ENCODE results near the gene PLEKHH1. TPM values are rescaled to one million over a fixed set of nuclear protein-coding genes. Genes with fewer than 3 reads are reported as not detected.
"Not testable (repeated sequence)": the region's sequence is repeated elsewhere in the genome, so short reads cannot be mapped to it uniquely, and the experiment has no call there.

The PLEKHH1 gene
- polyA plus RNA-seq, 1 donor from 2014 or later = 34.1 TPM

- Histone ChIP-seq H3K9me2 (ENCODE audit: insufficient read depth, low read length) (no peaks in the 10 kb centered on the region), H3K9me3 (ENCODE audit: low read length) (no peaks in the 10 kb centered on the region), H3K4me3 (ENCODE audit: low read length) (peak overlapping the region; percentile 81), H3K27ac (ENCODE audit: low read length) (no peak overlapping the region), H3K9ac (ENCODE audit: low read length) (no peak overlapping the region), H3K79me2 (replicated peaks; ENCODE audit: insufficient read depth, low read length) (peaks cover 14% of the 10 kb centered on the region), H3K4me2 (ENCODE audit: low read length) (peak overlapping the region; percentile 62), H4K20me1 (ENCODE audit: insufficient read depth) (no peaks in the 10 kb centered on the region), H3K27me3 (ENCODE audit: insufficient read depth, low read depth, low read length) (no peaks in the 10 kb centered on the region), H2AFZ (ENCODE audit: low read depth, low read length) (no peak overlapping the region), H3F3A (ENCODE audit: insufficient read depth, low read length, poor library complexity, severe bottlenecking) (no peaks in the 10 kb centered on the region), H3K36me3 (ENCODE audit: insufficient read depth, low read length) (peaks cover 21% of the 10 kb centered on the region)
- TF ChIP-seq EZH2 (IDR thresholded peaks at IDR 0.05; ENCODE audit: borderline replicate concordance, insufficient read depth, low read length, poor library complexity, severe bottlenecking) (no peak), POLR2AphosphoS5 (IDR thresholded peaks at IDR 0.05) (no peak), RAD21 (conservative IDR thresholded peaks at IDR 0.05) (no peak), CTCF (IDR thresholded peaks at IDR 0.05; ENCODE audit: poor library complexity, severe bottlenecking) (no peak), MXI1 (conservative IDR thresholded peaks at IDR 0.05; ENCODE audit: poor library complexity, severe bottlenecking) (no peak), REST (IDR thresholded peaks at IDR 0.05; ENCODE audit: borderline replicate concordance) (no peak), SMC3 (conservative IDR thresholded peaks at IDR 0.05; ENCODE audit: poor library complexity) (no peak), TAF1 (IDR thresholded peaks at IDR 0.05; ENCODE audit: low read depth) (no peak), EP300 (conservative IDR thresholded peaks at IDR 0.05; ENCODE audit: poor library complexity, severe bottlenecking) (no peak)
Observed at GRCh38 chr14:67622675-67623074, 89.6 kb downstream of the PLEKHH1 start.

- peaks cover 14% of the 10 kb centered on the region for H3K79me2 ChIP-seq (replicated peaks; ENCODE audit: insufficient read depth, low read length)
Observed at GRCh38 chr14:67623114-67623513, 90.0 kb downstream of the PLEKHH1 start.

DNA sequence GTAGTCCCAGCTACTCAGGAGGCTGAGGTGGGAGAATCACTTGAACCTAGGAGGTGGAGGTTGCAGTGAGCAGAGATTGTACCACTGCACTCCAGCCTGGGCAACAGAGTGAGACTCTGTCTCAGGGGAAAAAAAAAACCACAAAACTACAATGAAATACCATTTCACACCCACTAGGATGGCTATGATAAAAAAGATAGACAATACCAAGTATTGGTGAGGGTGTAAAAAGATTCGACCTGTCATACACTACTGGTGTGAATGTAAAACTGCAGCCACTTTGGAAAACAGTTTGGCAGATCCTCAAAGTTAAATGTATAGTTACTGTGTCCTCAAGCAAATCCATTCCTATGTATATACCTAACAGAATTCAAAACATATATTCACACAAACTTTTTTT, 93.0 kb downstream of the PLEKHH1 start:
- not testable (repeated sequence) for H3K9ac ChIP-seq (ENCODE audit: low read length); H3K9me3 ChIP-seq (ENCODE audit: low read length); H3K79me2 ChIP-seq (replicated peaks; ENCODE audit: insufficient read depth, low read length); H2AFZ ChIP-seq (ENCODE audit: low read depth, low read length); H3K27me3 ChIP-seq (ENCODE audit: insufficient read depth, low read depth, low read length); H4K20me1 ChIP-seq (ENCODE audit: insufficient read depth); H3K27ac ChIP-seq (ENCODE audit: low read length); H3F3A ChIP-seq (ENCODE audit: insufficient read depth, low read length, poor library complexity, severe bottlenecking); H3K4me2 ChIP-seq (ENCODE audit: low read length); H3K9me2 ChIP-seq (ENCODE audit: insufficient read depth, low read length); H3K4me3 ChIP-seq (ENCODE audit: low read length)
- peaks cover 21% of the 10 kb centered on the region for H3K36me3 ChIP-seq (ENCODE audit: insufficient read depth, low read length)

More at GRCh38 chr14:67623114-67623513, 90.0 kb downstream of the PLEKHH1 start:
- peaks cover 21% of the 10 kb centered on the region for H3K36me3 ChIP-seq (ENCODE audit: insufficient read depth, low read length)
- no peak overlapping the region for H3K9ac ChIP-seq (ENCODE audit: low read length)
- H3F3A ChIP-seq (ENCODE audit: insufficient read depth, low read length, poor library complexity, severe bottlenecking) = no peaks in the 10 kb centered on the region
- no peaks in the 10 kb centered on the region for H3K27me3 ChIP-seq (ENCODE audit: insufficient read depth, low read depth, low read length)
- no peak overlapping the region for H2AFZ ChIP-seq (ENCODE audit: low read depth, low read length)
- H3K9me3 ChIP-seq (ENCODE audit: low read length) = no peaks in the 10 kb centered on the region
- TF ChIP-seq RAD21 (conservative IDR thresholded peaks at IDR 0.05) (no peak), SMC3 (conservative IDR thresholded peaks at IDR 0.05; ENCODE audit: poor library complexity) (no peak), REST (IDR thresholded peaks at IDR 0.05; ENCODE audit: borderline replicate concordance) (no peak)
- H3K9me2 ChIP-seq (ENCODE audit: insufficient read depth, low read length) = no peaks in the 10 kb centered on the region
- no peaks in the 10 kb centered on the region for H4K20me1 ChIP-seq (ENCODE audit: insufficient read depth)
- peak overlapping the region; percentile 62 for H3K4me2 ChIP-seq (ENCODE audit: low read length)
- H3K27ac ChIP-seq (ENCODE audit: low read length) = no peak overlapping the region
- H3K4me3 ChIP-seq (ENCODE audit: low read length) = peak overlapping the region; percentile 81

Data from neural cell (in vitro differentiated cells).